Measurements from ENCODE around the gene MED22.

DNA sequence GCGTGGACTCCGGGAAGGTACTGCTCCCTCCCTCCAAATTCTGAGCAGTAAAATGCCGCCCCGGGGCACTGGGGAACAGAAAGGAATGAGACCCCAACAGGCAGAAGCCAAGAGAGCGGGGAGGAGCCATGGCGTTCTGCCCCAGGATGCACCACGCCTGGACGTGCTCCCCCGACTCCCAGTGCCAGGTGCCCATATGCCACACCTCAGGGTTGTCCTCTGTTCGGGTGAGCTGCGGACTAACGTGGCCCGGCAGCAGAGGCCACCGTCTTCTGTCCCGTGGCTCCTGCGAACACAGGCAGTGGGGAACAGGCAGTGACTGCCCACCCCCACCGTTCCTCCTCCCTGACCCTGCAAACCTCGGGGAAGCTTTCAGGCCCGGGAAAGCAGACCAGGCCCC is 16.7 kb downstream of the MED22 start:
- TF ChIP-seq POLR2A (IDR thresholded peaks at IDR 0.05; ENCODE audit: low read depth, low read length), result no peak
- no peak for TF ChIP-seq POLR2AphosphoS5 (IDR thresholded peaks at IDR 0.05; ENCODE audit: low read depth, low read length)
- no peak for TF ChIP-seq SPI1 (IDR thresholded peaks at IDR 0.05; ENCODE audit: low read depth, low read length)

Measured in GM12891 (cell line).